Heart left ventricle (tissue), 16 donors: Measurements from ENCODE around the gene COL23A1. TPM values are rescaled to one million over a fixed set of nuclear protein-coding genes. Genes with fewer than 3 reads are reported as not detected.

ENCODE experiments used
- ATAC-seq, 4 donors: fragments of 200-7000 bp; cut with Tn5 transposase; one replicate each; pipeline ENCODE4 v1.9.1; 2020 to 2022; ENCODE audit warnings: moderate library complexity in 4 of 4, mild to moderate bottlenecking in 3 of 4, moderate number of reproducible peaks in 1 of 4
- DNase-seq, 5 donors: peaks; one replicate each; pipeline ENCODE4 v3.0.0-alpha.2; 2020
- H3K27ac ChIP-seq, 12 donors: fragments of 200-600 bp; sonication (generic) in 4 of 12; one replicate each; pipeline versions ENCODE4 v1.5.0 to v1.8.0; 2016 to 2022; ENCODE audit warnings: mild to moderate bottlenecking in 2 of 12
- H3K27me3 ChIP-seq, 9 donors: fragments of 200-600 bp; sonication (generic) in 2 of 9; one replicate each; pipeline versions ENCODE4 v1.5.1 to v1.8.0; 2016 to 2022; ENCODE audit warnings: mild to moderate bottlenecking in 3 of 9
- H3K36me3 ChIP-seq, 9 donors: fragments of 200-600 bp; sonication (generic) in 2 of 9; one replicate each; pipeline versions ENCODE4 v1.5.0 to v1.8.0; 2018 to 2022; ENCODE audit warnings: mild to moderate bottlenecking in 2 of 9
- H3K4me1 ChIP-seq, 12 donors: fragments of 200-600 bp; sonication (generic) in 4 of 12; one replicate each; pipeline versions ENCODE4 v1.5.0 to v1.8.0; 2016 to 2022; ENCODE audit warnings: mild to moderate bottlenecking in 3 of 12
- H3K4me3 ChIP-seq, 12 donors: fragments of 200-600 bp; sonication (generic) in 4 of 12; one replicate each; pipeline versions ENCODE4 v1.5.0 to v1.8.0; 2017 to 2022; ENCODE audit warnings: mild to moderate bottlenecking in 9 of 12, moderate library complexity in 4 of 12
- H3K9me3 ChIP-seq, 12 donors: fragments of 200-600 bp; sonication (generic) in 4 of 12; one replicate each; pipeline versions ENCODE4 v1.5.0 to v1.8.0; 2016 to 2022; ENCODE audit warnings: mild to moderate bottlenecking in 1 of 12
- CTCF ChIP-seq, 12 donors: fragments of 200-600 bp; sonication (generic) in 4 of 12; IDR thresholded peaks; one replicate each; pipeline versions ENCODE4 v1.5.0 to v1.8.0; 2018 to 2022; ENCODE audit warnings: antibody characterized with exemption in 12 of 12, mild to moderate bottlenecking in 5 of 12
- POLR2A ChIP-seq, 2 donors: fragments of 450-650 bp; IDR thresholded peaks; one replicate each; pipeline ENCODE4 v1.6.1; 2017; ENCODE audit warnings: antibody characterized with exemption in 2 of 2, mild to moderate bottlenecking in 2 of 2, moderate library complexity in 2 of 2
- WGBS, 4 donors: extraction: QIAGEN DNeasy Blood & Tissue Kit in 2 of 4; methylation state at CpG; one replicate each; pipeline versions ENCODE4 v1.1.5 to v1.1.7; 2013 to 2018; 5-methylcytosine and 5-hydroxymethylcytosine counted together
- intact Hi-C, 10 donors: fragments of 100-400 bp; cut with DNase I; formaldehyde crosslinking; loops; one replicate each; pipeline versions ENCODE4 v1.11.1 to v1.14.2; 2022
- polyA plus RNA-seq, 2 donors: library from polyadenylated mRNA; stranded (reverse); fragments of 200-250 nt; gene quantifications; one replicate each; pipeline ENCODE4 v1.2.3, GENCODE V29; 2013
- total RNA-seq, 9 donors: library from RNA; depleted of rRNA in 2 of 9; stranded (reverse); fragments of >200 nt in 2 of 9; fragmentation: NEBNext Ultra II Directional in 3 of 9; extraction: Animal tissue kit (Norgen Biotek cat#: 25700) in 3 of 9; gene quantifications; one replicate each; pipeline versions ENCODE4 v1.1.0 to v1.2.4, GENCODE V29; 2016 to 2023
- donor health status: ischemic (EF 13 %, LVEDD 7.1; RV severe dilation, severe dysfunction).
- donor health status: healthy with polysubstance abuse.
- donor health status: DM: no; HTN: yes; CAD: no.
- donor health status: DM: no; HTN: no; CAD: no.
- donor health status: ischemic (EF 25% LVEDD 6.9; RV normal size, moderate dysfunction).
- donor health status: ischemic (EF 25% LVEDD 5.7; RV mildly dilated, moderate dysfunction).
- donor health status: healthy.
- donor health status: DM: yes; HTN: yes; CAD: no.
- donor health status: ischemic (EF 35%, LVEDD 5.7; RV mildly dilated, moderate dysfunction).
- donor health status: nonischemic (EF 11% LVEDD 7.7; RV severe dilation, severe dysfunction).
- donor health status: DM: yes; HTN: yes; CAD: no.
- donor health status: PGD.
- donor health status: ischemic (EF 29% LVEDD 5.4; RV normal size, mild dysfunction).
- donor health status: nonischemic (EF 23%, LVEDD 6.1; RV moderate dilation, normal function).

Gene COL23A1
- total and polyA plus RNA-seq, 11 donors: 6.0 to 33.0 (median 18.8) TPM

DNA sequence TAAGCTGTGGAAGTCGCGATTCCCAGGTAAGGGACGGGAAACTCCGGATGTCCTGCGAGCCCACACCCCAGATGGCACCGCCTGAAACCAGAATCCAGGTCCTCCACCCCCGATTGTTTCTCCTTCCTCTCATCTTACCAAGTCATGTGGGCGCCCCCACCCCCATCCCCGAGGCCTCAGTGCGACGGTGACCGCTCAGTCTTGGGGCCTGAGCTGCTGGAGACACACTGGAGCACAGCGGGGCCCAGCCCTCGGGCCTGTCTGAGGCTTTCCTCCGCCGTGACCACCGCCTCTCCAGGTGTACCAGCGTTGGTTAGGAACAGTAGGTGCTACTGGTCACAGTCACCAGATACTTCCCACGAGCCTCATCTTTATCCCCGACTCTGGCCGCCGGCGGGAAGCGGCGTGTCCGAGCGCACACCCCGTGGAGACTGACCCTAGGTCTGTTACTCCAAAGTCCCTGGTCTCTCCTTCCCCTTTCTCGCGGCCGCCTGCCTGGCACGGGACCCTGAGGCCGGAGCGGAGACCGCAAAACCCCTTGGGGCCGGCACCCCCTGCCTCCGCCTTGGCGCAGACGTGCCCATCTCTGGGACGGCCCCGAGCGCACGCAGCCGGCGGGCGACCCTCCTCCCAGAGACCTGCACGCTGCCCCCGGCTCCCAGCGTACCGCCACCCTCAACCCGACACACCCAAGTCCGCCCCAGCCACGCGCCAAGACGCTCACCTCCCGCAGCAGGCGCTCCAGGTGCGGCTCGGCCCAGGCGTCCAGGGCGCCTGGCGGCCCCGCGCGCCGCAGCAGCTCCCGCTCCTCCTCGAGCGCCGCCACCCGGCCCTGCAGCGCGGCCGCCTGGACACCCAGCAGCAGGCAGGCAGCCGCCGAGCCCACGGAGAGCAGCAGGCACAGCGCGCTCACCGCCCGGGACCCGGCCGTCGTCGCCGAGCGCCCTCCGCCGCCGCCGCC is 733 bp downstream of the COL23A1 start:
- peak in 2 of 4 donors; percentile 42 to 55 for ATAC-seq
- peak overlapping the region; percentile 17 to 66 (median 56) for H3K4me3 ChIP-seq
- peak overlapping the region in 9 of 12 donors; percentile 69 to 86 (median 79) for H3K27ac ChIP-seq
- intact Hi-C loops: loop anchor here in 9 of 10 donors (1.0 to 10.0 kb wide), 11 partner anchors 37 to 355 kb away; no protein-coding TSS in a partner anchor
- peaks cover 0 to 6% (median 0%) of the 10 kb centered on the region in 9 donors for H3K36me3 ChIP-seq
- peak in 5 of 12 donors; percentile 8 to 43 (median 17) for TF ChIP-seq CTCF (IDR thresholded peaks at IDR 0.05)
- TF ChIP-seq POLR2A (IDR thresholded peaks at IDR 0.05): no peak
- H3K4me1 ChIP-seq: peaks cover 0 to 39% (median 15%) of the 10 kb centered on the region in 12 donors
- peaks cover 0 to 21% (median 9%) of the 10 kb centered on the region in 9 donors for H3K27me3 ChIP-seq
- DNase-seq: peak in 3 of 5 donors; percentile 35 to 63 (median 51)
- peaks cover 0 to 7% (median under 1%) of the 10 kb centered on the region in 12 donors for H3K9me3 ChIP-seq
- WGBS, 4 donors: 15 to 41% (median 28%) methylated on average over 32 to 91 of the region's 91 CpGs

GRCh38 chr5:178588769-178589168 is 1.4 kb downstream of the COL23A1 start:
- Histone ChIP-seq H3K4me1 (peaks cover 0 to 39% (median 15%) of the 10 kb centered on the region in 12 donors), H3K27me3 (peaks cover 0 to 21% (median 9%) of the 10 kb centered on the region in 9 donors), H3K27ac (peak overlapping the region in 2 of 12 donors; percentile 12 to 34), H3K9me3 (peaks cover 0 to under 1% (median 0%) of the 10 kb centered on the region in 12 donors), H3K36me3 (no peaks in the 10 kb centered on the region), H3K4me3 (no peak overlapping the region)
- intact Hi-C loops: loop anchor here in 7 of 10 donors (2.0 to 10.0 kb wide), 7 partner anchors 36 to 311 kb away; no protein-coding TSS in a partner anchor
- ATAC-seq (no peak), DNase-seq (no peak)
- no peak for TF ChIP-seq CTCF (IDR thresholded peaks at IDR 0.05)
- no peak for TF ChIP-seq POLR2A (IDR thresholded peaks at IDR 0.05)
- WGBS, 4 donors: 66 to 76% (median 72%) methylated on average over 7 to 8 of the region's 8 CpGs

DNA sequence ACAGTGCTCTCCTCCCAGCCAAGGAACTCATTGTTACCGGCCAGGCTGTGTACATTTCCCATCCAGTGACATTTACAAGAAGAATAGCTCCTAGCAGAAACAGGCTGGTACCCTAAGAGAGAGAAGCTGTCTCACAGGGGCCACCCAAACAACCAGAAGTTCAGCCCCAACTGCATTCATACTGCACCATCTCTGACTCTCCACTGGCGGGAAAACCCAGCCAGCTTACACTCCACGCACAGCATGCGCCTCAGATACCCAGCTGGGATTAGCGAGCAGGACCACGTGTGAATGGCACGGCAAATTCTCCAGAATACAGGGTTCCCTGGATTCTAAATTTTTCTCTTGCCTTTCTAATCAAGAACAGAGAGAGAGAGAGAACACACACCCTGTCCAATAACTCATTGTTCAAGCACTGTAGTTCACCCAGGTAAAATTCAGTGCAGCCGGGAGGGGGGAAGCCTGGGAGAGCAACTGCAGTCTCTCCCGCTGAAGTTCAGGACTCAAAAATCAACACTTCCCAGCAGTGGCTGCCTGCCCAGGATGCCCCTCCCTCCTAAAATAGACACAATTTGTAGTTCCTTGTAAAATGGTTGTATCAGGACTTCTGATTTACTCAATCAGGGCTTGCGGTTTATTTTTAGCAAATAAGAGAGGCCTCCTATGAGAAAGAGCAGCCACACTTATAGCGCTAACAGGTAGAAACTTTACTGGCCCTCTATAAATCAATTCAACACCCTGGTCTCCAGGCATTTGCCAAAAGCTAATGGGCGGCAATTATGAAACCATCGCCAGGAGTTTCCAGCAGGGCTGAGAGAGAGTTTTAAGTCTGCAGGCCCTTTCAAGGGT is 2.2 kb downstream of the COL23A1 start:
- 45 to 58% (median 54%) methylated on average over 13 of the region's 13 CpGs for WGBS, 4 donors
- no peak for DNase-seq
- TF ChIP-seq POLR2A (IDR thresholded peaks at IDR 0.05) (no peak), CTCF (IDR thresholded peaks at IDR 0.05) (no peak)
- H3K9me3 ChIP-seq: no peaks in the 10 kb centered on the region
- no peak overlapping the region for H3K4me3 ChIP-seq
- peaks cover 0 to 21% (median 9%) of the 10 kb centered on the region in 9 donors for H3K27me3 ChIP-seq
- no peak for ATAC-seq
- intact Hi-C loops: loop anchor here in 7 of 10 donors (2.0 to 10.0 kb wide), 7 partner anchors 36 to 311 kb away; no protein-coding TSS in a partner anchor
- peaks cover 0 to 39% (median 15%) of the 10 kb centered on the region in 12 donors for H3K4me1 ChIP-seq
- H3K36me3 ChIP-seq: no peaks in the 10 kb centered on the region
- peak overlapping the region in 3 of 12 donors; percentile 8 to 34 (median 12) for H3K27ac ChIP-seq
